ENCODE results near the gene VAT1L. TPM values are rescaled to one million over a fixed set of nuclear protein-coding genes. Genes with fewer than 3 reads are reported as not detected.

VAT1L gene
- polyA plus RNA-seq, 1 donor = 14.8 TPM

- no CpG with 5 or more reads among the region's 9 CpGs for WGBS (ENCODE audit: insufficient coverage, low lambda C conversion rate)
- Histone ChIP-seq H3K9me3 (ENCODE audit: control insufficient read depth, low read depth, low read length) (peaks cover 3% of the 10 kb centered on the region), H3K4me3 (ENCODE audit: low read length) (no peak overlapping the region), H3K36me3 (ENCODE audit: control insufficient read depth, insufficient read depth, low read length) (no peaks in the 10 kb centered on the region), H3K27ac (ENCODE audit: low read length) (no peak overlapping the region), H3K27me3 (ENCODE audit: control insufficient read depth, insufficient read depth, low read length) (no peaks in the 10 kb centered on the region), H3K4me1 (ENCODE audit: control insufficient read depth, insufficient read depth, low read length) (no peaks in the 10 kb centered on the region)
- DNase-seq = no peak
These were observed 8.0 kb upstream of the VAT1L start for GRCh38 chr16:77780378-77780837.

DNA sequence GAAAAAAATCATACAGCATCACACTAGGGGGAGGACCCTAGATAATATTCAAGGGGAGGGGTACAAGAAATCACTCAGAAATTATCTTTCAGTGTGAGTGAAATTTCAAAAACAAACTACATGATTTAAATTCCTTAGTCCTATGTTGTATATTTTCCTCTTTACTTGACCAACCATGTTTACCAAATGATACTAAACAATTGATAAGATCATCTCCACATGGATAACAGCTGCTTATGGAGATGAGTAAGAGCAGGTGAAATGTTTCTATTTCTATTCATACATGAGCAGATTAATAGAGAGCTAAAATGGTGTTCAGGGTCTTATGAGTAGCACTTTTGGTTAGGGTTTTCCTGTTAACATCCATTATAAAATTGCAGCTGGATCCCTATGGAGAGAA, 7.3 kb upstream of the VAT1L start:
- no peak for DNase-seq
- H3K4me3 ChIP-seq (ENCODE audit: low read length) = no peak overlapping the region
- no peaks in the 10 kb centered on the region for H3K4me1 ChIP-seq (ENCODE audit: control insufficient read depth, insufficient read depth, low read length)
- no peaks in the 10 kb centered on the region for H3K36me3 ChIP-seq (ENCODE audit: control insufficient read depth, insufficient read depth, low read length)
- H3K27me3 ChIP-seq (ENCODE audit: control insufficient read depth, insufficient read depth, low read length) = peaks cover 4% of the 10 kb centered on the region
- peaks cover 3% of the 10 kb centered on the region for H3K9me3 ChIP-seq (ENCODE audit: control insufficient read depth, low read depth, low read length)
- H3K27ac ChIP-seq (ENCODE audit: low read length) = no peak overlapping the region

DNA sequence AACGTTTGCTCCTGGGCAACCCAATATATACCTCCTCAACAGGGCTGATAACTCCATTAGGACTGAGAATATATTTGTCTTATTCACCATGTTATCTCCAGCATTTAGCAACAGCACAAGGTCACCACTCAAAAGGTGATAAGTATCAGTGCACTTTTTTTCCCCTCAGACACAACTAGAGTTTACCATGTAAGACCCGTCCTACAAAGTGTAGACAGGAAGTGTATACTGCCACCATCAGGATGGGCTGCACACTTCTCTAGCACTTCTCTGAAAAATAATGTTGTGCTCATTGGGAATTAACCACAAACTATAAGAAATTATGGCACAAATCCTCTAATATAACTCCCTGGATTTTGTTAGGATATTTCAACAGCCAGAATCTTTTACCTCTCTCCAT, 5.7 kb upstream of the VAT1L start:
- Histone ChIP-seq H3K4me1 (ENCODE audit: control insufficient read depth, insufficient read depth, low read length) (no peaks in the 10 kb centered on the region), H3K27ac (ENCODE audit: low read length) (no peak overlapping the region), H3K9me3 (ENCODE audit: control insufficient read depth, low read depth, low read length) (peaks cover 3% of the 10 kb centered on the region), H3K27me3 (ENCODE audit: control insufficient read depth, insufficient read depth, low read length) (peaks cover 18% of the 10 kb centered on the region), H3K4me3 (ENCODE audit: low read length) (no peak overlapping the region), H3K36me3 (ENCODE audit: control insufficient read depth, insufficient read depth, low read length) (no peaks in the 10 kb centered on the region)
- 20% methylated on average over 2 of the region's 2 CpGs for WGBS (ENCODE audit: insufficient coverage, low lambda C conversion rate)
- DNase-seq = no peak

- no peaks in the 10 kb centered on the region for H3K4me1 ChIP-seq (ENCODE audit: control insufficient read depth, insufficient read depth, low read length)
These were observed 3.7 kb upstream of the VAT1L start for GRCh38 chr16:77784441-77785372.

DNA sequence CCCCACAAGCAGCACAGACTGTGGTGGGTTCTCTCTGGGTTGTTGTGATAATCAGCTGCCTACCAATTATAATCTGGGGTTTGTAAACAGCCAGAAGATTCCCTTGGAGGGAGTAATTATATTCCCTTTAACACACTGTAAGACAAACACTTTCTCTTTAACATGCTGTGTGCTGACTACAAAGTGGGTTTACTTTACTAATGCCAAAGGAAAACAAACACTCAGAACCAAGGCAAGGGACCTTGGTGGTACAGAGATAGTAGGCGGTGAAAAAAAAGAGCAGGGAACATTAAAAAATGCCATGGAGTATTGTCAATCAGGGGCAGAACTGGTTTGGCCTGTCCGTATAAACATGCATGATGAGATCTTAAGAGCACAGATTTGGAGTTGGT, 3.0 kb upstream of the VAT1L start:
- Histone ChIP-seq H3K27ac (ENCODE audit: low read length) (no peak overlapping the region), H3K9me3 (ENCODE audit: control insufficient read depth, low read depth, low read length) (peaks cover 3% of the 10 kb centered on the region), H3K4me1 (ENCODE audit: control insufficient read depth, insufficient read depth, low read length) (no peaks in the 10 kb centered on the region), H3K27me3 (ENCODE audit: control insufficient read depth, insufficient read depth, low read length) (peaks cover 45% of the 10 kb centered on the region), H3K4me3 (ENCODE audit: low read length) (no peak overlapping the region), H3K36me3 (ENCODE audit: control insufficient read depth, insufficient read depth, low read length) (no peaks in the 10 kb centered on the region)
- 39% methylated on average over 2 of the region's 2 CpGs for WGBS (ENCODE audit: insufficient coverage, low lambda C conversion rate)
- no peak for DNase-seq

More at GRCh38 chr16:77784441-77785372, 3.7 kb upstream of the VAT1L start:
- Histone ChIP-seq H3K9me3 (ENCODE audit: control insufficient read depth, low read depth, low read length) (peaks cover 3% of the 10 kb centered on the region), H3K27ac (ENCODE audit: low read length) (no peak overlapping the region), H3K27me3 (ENCODE audit: control insufficient read depth, insufficient read depth, low read length) (peaks cover 39% of the 10 kb centered on the region), H3K36me3 (ENCODE audit: control insufficient read depth, insufficient read depth, low read length) (no peaks in the 10 kb centered on the region), H3K4me3 (ENCODE audit: low read length) (no peak overlapping the region)
- WGBS (ENCODE audit: insufficient coverage, low lambda C conversion rate) = no CpG with 5 or more reads among the region's 38 CpGs
- DNase-seq = no peak

DNA sequence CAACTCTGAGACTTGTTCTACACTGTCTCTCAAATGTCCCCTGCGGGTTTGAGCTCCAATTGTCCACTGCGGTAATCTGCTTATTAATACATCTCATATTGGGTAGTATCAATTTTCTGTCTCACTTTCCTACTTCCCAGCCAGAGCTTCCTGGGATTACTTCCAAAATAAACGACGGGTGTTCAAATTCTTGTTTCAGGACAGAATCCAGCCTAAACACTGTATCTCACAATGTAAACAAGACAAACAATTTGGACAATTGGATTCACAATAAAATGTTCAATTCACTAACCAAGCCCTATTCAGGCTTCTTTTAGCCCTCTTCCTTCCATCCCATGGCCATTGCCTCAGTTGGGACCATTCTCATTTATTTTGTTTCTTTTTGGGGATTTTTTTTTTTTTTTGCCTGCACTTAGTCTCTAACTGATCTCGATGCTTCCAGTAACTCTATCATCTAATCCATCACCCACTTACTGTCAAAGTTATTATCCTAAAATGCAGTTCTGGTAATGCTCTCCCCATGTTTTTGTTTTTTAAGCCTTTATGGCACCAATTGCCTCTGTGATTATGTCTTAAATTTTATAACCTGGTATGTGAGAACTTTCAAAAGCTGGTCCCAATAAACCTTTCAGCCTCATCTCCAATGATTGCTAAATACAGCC, 2.0 kb upstream of the VAT1L start:
- peaks cover 50% of the 10 kb centered on the region for H3K27me3 ChIP-seq (ENCODE audit: control insufficient read depth, insufficient read depth, low read length)
- no peak for DNase-seq
- H3K27ac ChIP-seq (ENCODE audit: low read length) = no peak overlapping the region
- H3K4me1 ChIP-seq (ENCODE audit: control insufficient read depth, insufficient read depth, low read length) = no peaks in the 10 kb centered on the region
- peaks cover 3% of the 10 kb centered on the region for H3K9me3 ChIP-seq (ENCODE audit: control insufficient read depth, low read depth, low read length)
- no peaks in the 10 kb centered on the region for H3K36me3 ChIP-seq (ENCODE audit: control insufficient read depth, insufficient read depth, low read length)
- 74% methylated on average over 5 of the region's 5 CpGs for WGBS (ENCODE audit: insufficient coverage, low lambda C conversion rate)
- no peak overlapping the region for H3K4me3 ChIP-seq (ENCODE audit: low read length)

GRCh38 chr16:77787452-77787851, 912 bp upstream of the VAT1L start:
- H3K9me3 ChIP-seq (ENCODE audit: control insufficient read depth, low read depth, low read length) = peaks cover 3% of the 10 kb centered on the region

DNA sequence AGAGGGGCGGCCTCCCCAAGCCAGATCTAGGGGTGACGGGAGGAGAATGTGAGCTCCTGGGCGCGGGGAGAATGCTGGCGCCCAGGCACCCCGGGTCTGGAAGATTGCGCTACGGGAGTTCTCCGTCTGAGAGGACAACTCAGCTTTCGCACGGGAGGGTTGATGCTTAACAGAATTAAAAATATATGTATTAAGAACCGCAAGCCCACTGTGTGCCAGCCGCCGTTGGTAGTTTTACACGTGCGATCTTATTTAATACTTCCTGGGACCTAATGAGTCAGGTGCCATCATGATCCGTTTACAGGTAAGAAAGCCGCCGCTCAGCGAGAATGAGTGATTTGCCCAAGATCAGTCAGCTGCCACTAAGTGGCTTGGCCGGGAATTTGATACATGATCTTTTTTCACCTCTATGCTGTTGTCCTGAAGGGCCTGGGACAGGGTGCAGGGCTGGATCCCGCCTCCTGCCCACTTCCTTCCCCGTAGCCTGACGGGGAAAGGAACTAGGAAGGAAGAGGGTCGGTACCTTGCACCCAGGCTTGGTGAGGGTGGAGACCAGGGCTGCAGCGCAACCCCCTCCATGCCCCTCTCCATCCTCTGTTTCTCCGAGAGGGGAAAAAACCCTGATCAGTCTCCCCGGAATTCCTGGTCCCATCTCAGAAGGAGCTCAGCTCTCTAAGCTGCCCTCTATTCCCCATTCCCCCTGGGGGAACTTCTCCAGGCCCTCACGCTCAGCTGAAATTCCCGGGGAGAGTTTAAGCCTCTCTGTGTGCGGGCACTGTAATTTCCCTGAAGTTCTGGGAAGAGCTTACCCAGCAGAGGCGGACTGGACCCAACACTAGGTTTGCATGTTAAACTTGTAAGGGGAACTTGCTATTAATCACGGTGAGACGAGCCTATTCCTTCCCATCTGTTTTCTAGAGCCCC, 983 bp downstream of the VAT1L start:
- Histone ChIP-seq H3K27ac (ENCODE audit: low read length) (no peak overlapping the region), H3K9me3 (ENCODE audit: control insufficient read depth, low read depth, low read length) (peaks cover 3% of the 10 kb centered on the region), H3K4me3 (ENCODE audit: low read length) (peak overlapping the region; percentile 37), H3K27me3 (ENCODE audit: control insufficient read depth, insufficient read depth, low read length) (peaks cover 56% of the 10 kb centered on the region), H3K36me3 (ENCODE audit: control insufficient read depth, insufficient read depth, low read length) (no peaks in the 10 kb centered on the region), H3K4me1 (ENCODE audit: control insufficient read depth, insufficient read depth, low read length) (no peaks in the 10 kb centered on the region)
- no peak for DNase-seq
- WGBS (ENCODE audit: insufficient coverage, low lambda C conversion rate) = 40% methylated on average over 1 of the region's 34 CpGs

More at GRCh38 chr16:77787452-77787851, 912 bp upstream of the VAT1L start:
- Histone ChIP-seq H3K27me3 (ENCODE audit: control insufficient read depth, insufficient read depth, low read length) (peaks cover 56% of the 10 kb centered on the region), H3K27ac (ENCODE audit: low read length) (no peak overlapping the region), H3K4me3 (ENCODE audit: low read length) (no peak overlapping the region), H3K36me3 (ENCODE audit: control insufficient read depth, insufficient read depth, low read length) (no peaks in the 10 kb centered on the region), H3K4me1 (ENCODE audit: control insufficient read depth, insufficient read depth, low read length) (no peaks in the 10 kb centered on the region)
- no peak for DNase-seq
- 80% methylated on average over 1 of the region's 2 CpGs for WGBS (ENCODE audit: insufficient coverage, low lambda C conversion rate)

- DNase-seq = no peak
- H3K27ac ChIP-seq (ENCODE audit: low read length) = no peak overlapping the region
- no peak overlapping the region for H3K4me3 ChIP-seq (ENCODE audit: low read length)
- peaks cover 56% of the 10 kb centered on the region for H3K27me3 ChIP-seq (ENCODE audit: control insufficient read depth, insufficient read depth, low read length)
- no CpG with 5 or more reads among the region's 11 CpGs for WGBS (ENCODE audit: insufficient coverage, low lambda C conversion rate)
- H3K9me3 ChIP-seq (ENCODE audit: control insufficient read depth, low read depth, low read length) = no peaks in the 10 kb centered on the region
- no peaks in the 10 kb centered on the region for H3K36me3 ChIP-seq (ENCODE audit: control insufficient read depth, insufficient read depth, low read length)
- H3K4me1 ChIP-seq (ENCODE audit: control insufficient read depth, insufficient read depth, low read length) = no peaks in the 10 kb centered on the region
These were observed 1.6 kb downstream of the VAT1L start for GRCh38 chr16:77790009-77790372.

DNA sequence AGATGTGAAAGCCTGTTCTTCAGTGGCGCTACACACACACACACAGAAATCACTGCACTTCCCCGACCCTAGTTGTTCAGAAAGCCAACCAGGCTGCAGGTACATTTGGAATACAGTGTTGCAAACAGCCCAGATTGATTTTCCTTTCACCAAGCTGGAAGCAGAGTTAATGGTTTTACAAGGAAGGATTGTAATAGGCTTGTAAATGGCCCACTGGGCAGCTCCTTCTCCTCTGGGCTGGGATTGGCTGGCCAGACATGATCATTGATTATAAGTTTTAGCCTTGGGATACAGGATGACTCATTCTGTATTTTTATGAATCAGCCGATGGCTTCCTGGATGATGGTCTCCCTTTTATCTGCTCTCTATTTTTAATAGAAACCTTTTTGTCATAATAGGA, 2.5 kb downstream of the VAT1L start:
- Histone ChIP-seq H3K4me1 (ENCODE audit: control insufficient read depth, insufficient read depth, low read length) (no peaks in the 10 kb centered on the region), H3K9me3 (ENCODE audit: control insufficient read depth, low read depth, low read length) (no peaks in the 10 kb centered on the region), H3K4me3 (ENCODE audit: low read length) (no peak overlapping the region), H3K36me3 (ENCODE audit: control insufficient read depth, insufficient read depth, low read length) (no peaks in the 10 kb centered on the region), H3K27me3 (ENCODE audit: control insufficient read depth, insufficient read depth, low read length) (peaks cover 54% of the 10 kb centered on the region), H3K27ac (ENCODE audit: low read length) (no peak overlapping the region)
- no peak for DNase-seq
- WGBS (ENCODE audit: insufficient coverage, low lambda C conversion rate) = no CpG with 5 or more reads among the region's 3 CpGs

Data from large intestine (tissue), 3 donors.